Ovary (tissue), 3 donors: ENCODE measurements around the gene DNAJC3.
"Not testable (repeated sequence)": the region's sequence is repeated elsewhere in the genome, so short reads cannot be mapped to it uniquely, and the experiment has no call there.

Experiments used
- EP300 ChIP-seq: sonication (generic); formaldehyde crosslinking; IDR thresholded peaks from one replicate; pipeline ENCODE4 v1.6.1; 2017; ENCODE audit warnings: antibody characterized with exemption
- POLR2A ChIP-seq: fragments of 450-650 bp; IDR thresholded peaks from one replicate; pipeline ENCODE4 v1.6.1; 2017; ENCODE audit warnings: antibody characterized with exemption, mild to moderate bottlenecking, moderate library complexity
- TF ChIP-seq, protein P1 (sequence below), 3 donors: fragments of 450-650 bp in 2 of 3; fragments of 200-600 bp in 1 of 3; IDR thresholded peaks; one replicate each; pipeline versions ENCODE4 v1.5.1 to v1.8.0; 2016 to 2022; ENCODE audit warnings: antibody characterized with exemption in 3 of 3, mild to moderate bottlenecking in 1 of 3
- donor health status: DM: no; HTN: no; CAD: no.

DNA sequence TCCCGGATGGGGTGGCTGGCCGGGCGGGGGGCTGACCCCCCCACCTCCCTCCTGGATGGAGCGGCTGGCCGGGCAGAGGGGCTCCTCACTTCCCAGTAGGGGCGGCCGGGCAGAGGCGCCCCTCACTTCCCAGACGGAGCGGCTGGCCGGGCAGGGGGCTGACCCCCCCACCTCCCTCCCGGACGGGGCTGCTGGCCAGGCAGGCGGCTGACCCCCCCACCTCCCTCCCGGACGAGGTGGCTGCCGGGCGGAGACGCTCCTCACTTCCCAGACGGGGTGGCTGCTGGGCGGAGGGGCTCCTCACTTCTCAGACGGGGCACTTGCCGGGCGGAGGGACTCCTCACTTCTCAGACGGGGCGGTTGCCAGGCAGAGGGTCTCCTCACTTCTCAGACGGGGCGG lies 14.0 kb downstream of the DNAJC3 start:
- not testable (repeated sequence) for TF ChIP-seq POLR2A, EP300
- TF ChIP-seq, protein P1, sequence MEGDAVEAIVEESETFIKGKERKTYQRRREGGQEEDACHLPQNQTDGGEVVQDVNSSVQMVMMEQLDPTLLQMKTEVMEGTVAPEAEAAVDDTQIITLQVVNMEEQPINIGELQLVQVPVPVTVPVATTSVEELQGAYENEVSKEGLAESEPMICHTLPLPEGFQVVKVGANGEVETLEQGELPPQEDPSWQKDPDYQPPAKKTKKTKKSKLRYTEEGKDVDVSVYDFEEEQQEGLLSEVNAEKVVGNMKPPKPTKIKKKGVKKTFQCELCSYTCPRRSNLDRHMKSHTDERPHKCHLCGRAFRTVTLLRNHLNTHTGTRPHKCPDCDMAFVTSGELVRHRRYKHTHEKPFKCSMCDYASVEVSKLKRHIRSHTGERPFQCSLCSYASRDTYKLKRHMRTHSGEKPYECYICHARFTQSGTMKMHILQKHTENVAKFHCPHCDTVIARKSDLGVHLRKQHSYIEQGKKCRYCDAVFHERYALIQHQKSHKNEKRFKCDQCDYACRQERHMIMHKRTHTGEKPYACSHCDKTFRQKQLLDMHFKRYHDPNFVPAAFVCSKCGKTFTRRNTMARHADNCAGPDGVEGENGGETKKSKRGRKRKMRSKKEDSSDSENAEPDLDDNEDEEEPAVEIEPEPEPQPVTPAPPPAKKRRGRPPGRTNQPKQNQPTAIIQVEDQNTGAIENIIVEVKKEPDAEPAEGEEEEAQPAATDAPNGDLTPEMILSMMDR (IDR thresholded peaks at IDR 0.05): not testable (repeated sequence)
